DOHH2 (cell line): ENCODE results near the gene OR4E1.
"Not testable (repeated sequence)": the region's sequence is repeated elsewhere in the genome, so short reads cannot be mapped to it uniquely, and the experiment has no call there.

ENCODE experiments used
- H3F3A ChIP-seq: fragments of 200-600 bp; sonication (generic), shearing (Covaris generic); 2 replicates; pipeline ENCODE4 v1.6.0; 2016; ENCODE audit warnings: antibody characterized with exemption, mild to moderate bottlenecking; ENCODE audit not compliant: control insufficient read depth, insufficient read depth
- H3K27ac ChIP-seq: fragments of 200-600 bp; sonication (generic); 2 replicates; pipeline ENCODE4 v1.5.1; 2014; ENCODE audit warnings: low read depth, mild to moderate bottlenecking, low read length, moderate library complexity
- H3K27me3 ChIP-seq: fragments of 200-600 bp; sonication (generic); 2 replicates; pipeline ENCODE4 v1.6.1; 2014; ENCODE audit warnings: mild to moderate bottlenecking, low read length, mixed read lengths; ENCODE audit not compliant: control insufficient read depth
- H3K36me3 ChIP-seq: fragments of 200-600 bp; sonication (generic); 2 replicates; pipeline ENCODE4 v1.6.1; 2014; ENCODE audit warnings: mild to moderate bottlenecking, low read length, moderate library complexity, mixed read lengths; ENCODE audit not compliant: control insufficient read depth
- H3K4me1 ChIP-seq: fragments of 200-600 bp; sonication (generic); 2 replicates; pipeline ENCODE4 v1.6.1; 2014; ENCODE audit warnings: mild to moderate bottlenecking, low read length, mixed read lengths; ENCODE audit not compliant: control insufficient read depth
- H3K4me2 ChIP-seq: fragments of 200-600 bp; sonication (generic); 2 replicates; pipeline ENCODE4 v1.6.0; 2014; ENCODE audit warnings: mild to moderate bottlenecking, low read length, moderate library complexity
- H3K4me3 ChIP-seq: fragments of 200-600 bp; sonication (generic); 2 replicates; pipeline ENCODE4 v1.5.1; 2014; ENCODE audit warnings: mild to moderate bottlenecking, low read length, mixed read lengths
- H3K79me2 ChIP-seq: fragments of 200-600 bp; sonication (generic); 2 replicates; pipeline ENCODE4 v1.6.1; 2014; ENCODE audit warnings: mild to moderate bottlenecking, low read length, mixed read lengths; ENCODE audit not compliant: control insufficient read depth
- H3K9me2 ChIP-seq: fragments of 200-600 bp; sonication (generic); replicated peaks from 2 replicates; pipeline ENCODE4 v1.6.1; 2014; ENCODE audit warnings: mild to moderate bottlenecking, low read length, mixed read lengths; ENCODE audit not compliant: control insufficient read depth
- H3K9me3 ChIP-seq: fragments of 200-600 bp; sonication (generic); 2 replicates; pipeline ENCODE4 v1.6.1; 2014; ENCODE audit warnings: antibody characterized with exemption, low read length, mixed read lengths; ENCODE audit not compliant: control insufficient read depth, insufficient read depth
- H4K20me1 ChIP-seq: fragments of 200-600 bp; sonication (generic); 2 replicates; pipeline ENCODE4 v1.6.0; 2014; ENCODE audit warnings: low read depth, mild to moderate bottlenecking, antibody characterized with exemption, low read length, moderate library complexity; ENCODE audit not compliant: control insufficient read depth, insufficient read depth
- CTCF ChIP-seq: fragments of 200-600 bp; sonication (generic); IDR thresholded peaks from one replicate; pipeline ENCODE4 v1.5.1; 2014; ENCODE audit warnings: antibody characterized with exemption, mild to moderate bottlenecking, low read depth, low read length; ENCODE audit not compliant: poor library complexity, severe bottlenecking
- EZH2phosphoT487 ChIP-seq: fragments of 200-600 bp; sonication (generic); IDR thresholded peaks from 2 replicates; pipeline ENCODE4 v1.6.1; 2017; ENCODE audit warnings: borderline replicate concordance, mild to moderate bottlenecking, antibody characterized with exemption, low read length, moderate library complexity, mixed read lengths

OR4E1 gene

DNA sequence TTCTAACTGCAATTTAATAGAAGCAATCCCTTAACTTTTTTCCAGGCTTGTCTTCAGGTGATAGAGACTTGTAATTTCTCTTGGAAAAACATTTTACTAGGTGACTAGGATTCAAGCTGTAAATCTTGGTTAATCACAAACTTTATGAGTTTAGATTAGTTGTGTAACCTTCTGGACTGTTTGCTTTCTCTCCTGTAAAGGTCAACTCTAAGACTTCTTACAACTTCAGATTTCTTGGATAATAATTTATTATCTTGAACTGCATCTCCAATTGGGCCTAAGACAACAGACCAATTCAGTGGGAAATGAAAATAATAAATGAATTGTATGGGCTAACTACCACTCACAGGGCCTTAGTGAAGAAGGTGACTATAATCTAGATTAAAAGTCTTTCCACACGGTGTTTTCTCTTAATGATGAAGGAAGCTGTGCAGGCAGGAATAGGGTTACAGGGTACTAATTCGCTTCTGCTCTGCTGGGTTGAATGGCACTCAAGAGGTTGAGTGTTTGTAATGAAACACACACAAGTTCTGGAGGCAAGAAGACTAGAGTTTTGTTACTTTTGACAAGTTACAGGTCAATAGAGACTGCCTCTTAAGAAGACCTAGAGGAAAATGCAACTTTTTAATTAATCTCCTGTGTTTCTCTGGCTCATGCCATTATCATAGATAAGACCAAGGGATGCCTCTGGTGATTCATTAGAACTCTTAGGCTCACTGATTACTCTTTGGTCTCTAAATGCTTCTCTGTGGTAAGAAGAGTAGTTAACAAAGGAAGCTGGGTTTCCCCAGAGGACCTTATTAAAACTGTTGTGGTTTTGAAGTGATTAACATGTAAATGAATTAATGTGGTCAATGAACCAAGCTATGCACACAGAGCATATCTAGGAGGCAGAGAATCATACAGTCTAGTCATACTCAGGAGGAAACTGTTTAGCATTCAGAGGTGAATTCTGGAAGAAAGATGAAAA is 30.0 kb upstream of the OR4E1 start:
- TF ChIP-seq EZH2phosphoT487 = peak; percentile 62; the same call in 1 of the 2 replicates
- no peak for TF ChIP-seq CTCF
- peaks cover 22% of the 10 kb centered on the region for H3K4me1 ChIP-seq
- H3K36me3 ChIP-seq = no peaks in the 10 kb centered on the region
- peak overlapping the region; percentile 40 for H3K4me2 ChIP-seq
- no peak overlapping the region for H3K4me3 ChIP-seq
- peaks cover 46% of the 10 kb centered on the region for H3K27me3 ChIP-seq
- no peaks in the 10 kb centered on the region for H3K9me2 ChIP-seq
- no peaks in the 10 kb centered on the region for H3K79me2 ChIP-seq
- peaks cover 3% of the 10 kb centered on the region; the same call in 1 of the 2 replicates for H3F3A ChIP-seq
- no peaks in the 10 kb centered on the region for H4K20me1 ChIP-seq
- H3K9me3 ChIP-seq = no peaks in the 10 kb centered on the region; the same call in 1 of the 2 replicates
- H3K27ac ChIP-seq = no peak overlapping the region

DNA sequence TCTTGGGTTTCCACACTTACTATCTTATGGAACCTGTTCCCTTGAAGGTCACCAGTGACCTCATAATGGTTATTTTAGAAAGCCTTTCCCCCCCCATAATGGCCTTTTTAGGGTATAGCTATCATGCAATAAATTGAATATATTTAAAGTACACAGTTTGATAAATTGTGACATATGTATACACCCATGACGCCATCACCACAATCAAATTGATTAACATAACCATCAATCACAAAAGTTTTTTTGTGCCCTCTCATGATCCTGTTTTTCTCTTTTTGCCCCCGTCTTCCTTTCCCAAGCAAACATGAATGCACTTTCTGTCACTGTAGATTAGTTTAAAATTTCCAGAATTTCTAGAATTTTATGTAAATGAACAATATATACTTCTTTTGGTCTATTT is 28.7 kb upstream of the OR4E1 start:
- H3K4me3 ChIP-seq = no peak overlapping the region
- H3K9me2 ChIP-seq = no peaks in the 10 kb centered on the region
- H3K36me3 ChIP-seq = no peaks in the 10 kb centered on the region
- TF ChIP-seq CTCF (no peak), EZH2phosphoT487 (no peak)
- no peaks in the 10 kb centered on the region for H4K20me1 ChIP-seq
- H3F3A ChIP-seq = peaks cover 3% of the 10 kb centered on the region; the same call in 1 of the 2 replicates
- H3K27ac ChIP-seq = no peak overlapping the region
- H3K27me3 ChIP-seq = peaks cover 41% of the 10 kb centered on the region
- H3K4me2 ChIP-seq = no peak overlapping the region
- no peaks in the 10 kb centered on the region for H3K79me2 ChIP-seq
- H3K9me3 ChIP-seq = no peaks in the 10 kb centered on the region; the same call in 1 of the 2 replicates
- H3K4me1 ChIP-seq = peaks cover 22% of the 10 kb centered on the region

DNA sequence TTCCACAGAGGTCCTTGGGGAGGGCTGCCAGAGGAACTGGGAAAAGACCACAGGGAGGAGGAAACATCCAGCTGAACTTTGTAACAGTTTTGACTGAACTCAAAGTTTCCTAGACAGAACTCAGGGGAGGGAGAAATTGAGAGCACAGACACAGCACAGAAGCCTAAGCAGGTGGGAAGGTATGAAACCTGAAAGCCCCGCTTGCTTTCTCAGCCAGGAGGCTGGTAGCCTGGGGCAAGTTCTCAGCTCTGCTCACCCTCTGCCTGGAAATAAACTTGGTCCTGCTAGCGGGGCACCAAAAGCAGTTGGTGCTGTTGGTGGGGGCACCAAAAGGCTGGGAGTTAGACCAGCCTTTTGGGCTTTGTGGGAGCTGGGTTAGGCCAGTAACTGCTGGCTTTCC is 25.9 kb upstream of the OR4E1 start:
- Histone ChIP-seq H3K79me2 (no peaks in the 10 kb centered on the region), H3K4me3 (no peak overlapping the region), H3K27me3 (peaks cover 34% of the 10 kb centered on the region), H3K4me2 (no peak overlapping the region), H3K27ac (no peak overlapping the region), H3K9me2 (no peaks in the 10 kb centered on the region), H3K4me1 (peaks cover 14% of the 10 kb centered on the region), H3K9me3 (no peaks in the 10 kb centered on the region), H3F3A (peaks cover 3% of the 10 kb centered on the region; the same call in 1 of the 2 replicates), H4K20me1 (no peaks in the 10 kb centered on the region), H3K36me3 (no peaks in the 10 kb centered on the region)
- TF ChIP-seq CTCF (no peak), EZH2phosphoT487 (no peak)

DNA sequence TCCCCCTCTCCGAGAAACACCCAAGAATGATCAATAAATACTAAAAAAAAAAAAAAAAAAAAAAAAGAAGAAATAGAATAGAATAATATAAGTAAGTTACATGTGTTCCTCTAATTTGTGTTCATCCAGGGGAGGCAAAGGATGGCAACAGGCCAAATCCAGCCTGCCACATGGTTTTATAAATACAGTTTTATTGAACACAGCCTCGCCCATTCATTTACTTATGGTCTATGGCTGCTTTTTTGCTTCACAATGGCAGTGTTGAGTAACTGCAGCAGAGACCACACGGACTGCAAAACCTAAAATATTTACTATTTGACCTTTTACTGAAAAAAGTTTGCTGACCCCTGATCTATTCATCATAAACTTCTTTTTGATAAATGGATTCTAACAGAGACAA is 24.9 kb upstream of the OR4E1 start:
- H3F3A ChIP-seq, H3K4me3 ChIP-seq, H4K20me1 ChIP-seq, H3K9me2 ChIP-seq, H3K79me2 ChIP-seq, H3K4me1 ChIP-seq, H3K9me3 ChIP-seq, H3K27ac ChIP-seq, H3K4me2 ChIP-seq, H3K36me3 ChIP-seq: not testable (repeated sequence)
- H3K27me3 ChIP-seq = peaks cover 34% of the 10 kb centered on the region

- not testable (repeated sequence) for H3K4me1 ChIP-seq, H4K20me1 ChIP-seq, H3F3A ChIP-seq, H3K4me2 ChIP-seq, H3K79me2 ChIP-seq, H3K9me3 ChIP-seq, H3K9me2 ChIP-seq, H3K27ac ChIP-seq, H3K36me3 ChIP-seq, H3K4me3 ChIP-seq
- H3K27me3 ChIP-seq = peaks cover 29% of the 10 kb centered on the region
Measured at GRCh38 chr14:21697662-21698061, 24.0 kb upstream of the OR4E1 start.
